Caco-2 (cell line): Measurements from ENCODE around the gene FAS. TPM values are rescaled to one million over a fixed set of nuclear protein-coding genes. Genes with fewer than 3 reads are reported as not detected.

Source experiments
- BruUV-seq: library from RNA; stranded (reverse); fragments of 400-500 nt; replicated peaks from 2 replicates; lab custom pipeline; 2021; lab: Mats Ljungman, UMichigan
- CTCF ChIA-PET: fragments of 300-600 bp; sonication (Branson Sonifier 250); formaldehyde crosslinking; loops from one replicate; lab custom pipeline; 2022; ENCODE audit warnings: antibody characterized with exemption; lab: Charles Lee
- POLR2A ChIA-PET: fragments of 300-600 bp; sonication (Branson Sonifier 250); formaldehyde crosslinking; loops from one replicate; lab custom pipeline; 2022; ENCODE audit warnings: antibody characterized with exemption; lab: Charles Lee
- DNase-seq, 2 experiments: peaks; one replicate each; pipeline versions ENCODE4 v3.0.0 to v3.0.0-alpha.2; 2020 to 2022
- H3K27me3 ChIP-seq: replicated peaks from 2 replicates; pipeline ENCODE4 v1.6.0; 2011; ENCODE audit warnings: low read length; ENCODE audit not compliant: control insufficient read depth, insufficient read depth
- H3K36me3 ChIP-seq: 2 replicates; pipeline ENCODE4 v1.5.1; 2011; ENCODE audit warnings: low read length; ENCODE audit not compliant: control insufficient read depth, insufficient read depth
- H3K4me1 ChIP-seq: fragments of 250-450 bp; sonication (Bioruptor Pico); 2 replicates; pipeline ENCODE4 v1.5.1; 2020; ENCODE audit warnings: mild to moderate bottlenecking
- H3K4me3 ChIP-seq: 2 replicates; pipeline ENCODE4 v1.5.1; 2011; ENCODE audit warnings: low read depth, mild to moderate bottlenecking, control low read depth, low read length
- H3K9me3 ChIP-seq: fragments of 250-450 bp; sonication (Bioruptor Pico); 2 replicates; pipeline ENCODE4 v1.5.1; 2020; ENCODE audit warnings: mild to moderate bottlenecking, moderate library complexity
- H3K27ac Mint-ChIP-seq: one replicate; pipeline ENCODE4 v1.8.0; 2022; ENCODE audit warnings: mixed read lengths; ENCODE audit not compliant: unreplicated experiment
- H3K27me3 Mint-ChIP-seq: one replicate; pipeline ENCODE4 v1.8.0; 2022; ENCODE audit warnings: mixed read lengths; ENCODE audit not compliant: insufficient read depth, unreplicated experiment
- H3K36me3 Mint-ChIP-seq: one replicate; pipeline ENCODE4 v1.8.0; 2022; ENCODE audit warnings: mild to moderate bottlenecking, mixed read lengths; ENCODE audit not compliant: insufficient read depth, unreplicated experiment
- H3K4me1 Mint-ChIP-seq: one replicate; pipeline ENCODE4 v1.8.0; 2022; ENCODE audit warnings: low read depth, mixed read lengths; ENCODE audit not compliant: unreplicated experiment
- H3K4me3 Mint-ChIP-seq: one replicate; pipeline ENCODE4 v1.8.0; 2022; ENCODE audit warnings: mild to moderate bottlenecking, moderate library complexity, mixed read lengths; ENCODE audit not compliant: unreplicated experiment
- H3K9me3 Mint-ChIP-seq: one replicate; pipeline ENCODE4 v1.8.0; 2022; ENCODE audit warnings: mixed read lengths; ENCODE audit not compliant: unreplicated experiment
- intact Hi-C: fragments of 100-400 bp; cut with micrococcal nuclease; formaldehyde crosslinking; loops from one replicate; pipeline ENCODE4 v1.10.0; 2022; ENCODE audit not compliant: unreplicated experiment
- total RNA-seq: library from RNA; stranded (reverse); gene quantifications from 2 replicates; pipeline ENCODE4 v1.2.3, GENCODE V29; 2022
- TF ChIP-seq, protein P1 (sequence below), 2 experiments: fragments of 200-600 bp in 1 of 2; IDR thresholded peaks; 1 replicate in 1 of 2; 2 replicates in 1 of 2; pipeline versions ENCODE4 v1.5.1 to v1.8.0; 2011 to 2022; ENCODE audit warnings: antibody characterized with exemption in 1 of 2, control low read depth in 1 of 2, inconsistent platforms in 1 of 2, low read depth in 1 of 2, low read length in 1 of 2, mild to moderate bottlenecking in 1 of 2, moderate library complexity in 1 of 2; ENCODE audit not compliant: insufficient read depth in 1 of 2, severe bottlenecking in 1 of 2, unreplicated experiment in 1 of 2

The FAS gene
- total RNA-seq, 1 experiment from 2014 or later, result not detected

DNA sequence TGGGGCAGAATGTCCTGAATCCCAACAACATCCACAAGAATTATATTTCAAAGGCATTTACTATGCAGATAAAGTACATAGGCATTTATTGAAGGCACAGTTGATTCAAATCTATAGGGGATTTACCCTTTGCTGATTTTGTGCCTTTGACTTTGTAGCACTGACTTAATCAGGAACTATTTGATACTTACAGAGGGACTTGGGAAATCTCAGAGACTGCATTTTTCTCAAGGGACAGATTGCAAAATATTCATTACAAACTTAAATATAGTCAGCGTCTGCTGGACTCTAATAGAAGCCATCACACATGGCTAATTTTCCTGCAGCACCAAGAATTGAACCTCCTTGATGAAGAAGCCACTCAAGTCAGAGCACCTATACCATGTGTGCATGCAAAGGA, 44.9 kb downstream of the FAS start:
- POLR2A ChIA-PET, result no interaction called here
- no peaks in the 10 kb centered on the region for H3K36me3 ChIP-seq

DNA sequence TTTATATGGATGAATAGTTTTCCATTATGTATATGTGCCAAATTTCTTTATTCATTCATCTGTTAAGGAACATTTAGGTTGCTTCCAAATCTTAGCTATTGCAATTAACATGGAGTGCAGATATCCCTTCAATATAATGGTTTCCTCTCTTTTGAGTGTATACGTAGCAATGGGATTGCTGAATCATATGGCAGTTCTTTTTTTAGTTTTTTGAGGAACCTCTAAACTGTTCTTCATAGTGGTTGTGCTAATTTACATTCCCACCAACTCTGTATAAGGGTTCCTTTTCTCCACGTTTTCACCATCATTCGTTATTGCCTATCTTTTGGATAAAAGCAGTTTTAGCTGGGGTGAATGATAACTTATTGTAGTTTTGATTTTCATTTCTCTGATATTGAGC, 46.5 kb downstream of the FAS start:
- H3K27me3 ChIP-seq, result no peaks in the 10 kb centered on the region
- no peaks in the 10 kb centered on the region for H3K36me3 Mint-ChIP-seq
- peaks cover 12% of the 10 kb centered on the region for H3K27me3 Mint-ChIP-seq
- no peaks in the 10 kb centered on the region for H3K4me1 Mint-ChIP-seq
- BruUV-seq, result no TSS peak
- no peaks in the 10 kb centered on the region for H3K9me3 ChIP-seq
- H3K27ac Mint-ChIP-seq, result no peak overlapping the region
- ChIA-PET POLR2A (no interaction called here), CTCF (interaction anchor here (0.8 kb wide), 1 partner anchor 104 kb away, joined by 3 read pairs; no protein-coding TSS in a partner anchor)
- intact Hi-C loops, result no loop called here
- H3K9me3 Mint-ChIP-seq, result no peaks in the 10 kb centered on the region
- no peak overlapping the region for H3K4me3 Mint-ChIP-seq
- H3K4me1 ChIP-seq, result no peaks in the 10 kb centered on the region
- no peaks in the 10 kb centered on the region for H3K36me3 ChIP-seq
- DNase-seq, result no peak
- TF ChIP-seq, protein P1, sequence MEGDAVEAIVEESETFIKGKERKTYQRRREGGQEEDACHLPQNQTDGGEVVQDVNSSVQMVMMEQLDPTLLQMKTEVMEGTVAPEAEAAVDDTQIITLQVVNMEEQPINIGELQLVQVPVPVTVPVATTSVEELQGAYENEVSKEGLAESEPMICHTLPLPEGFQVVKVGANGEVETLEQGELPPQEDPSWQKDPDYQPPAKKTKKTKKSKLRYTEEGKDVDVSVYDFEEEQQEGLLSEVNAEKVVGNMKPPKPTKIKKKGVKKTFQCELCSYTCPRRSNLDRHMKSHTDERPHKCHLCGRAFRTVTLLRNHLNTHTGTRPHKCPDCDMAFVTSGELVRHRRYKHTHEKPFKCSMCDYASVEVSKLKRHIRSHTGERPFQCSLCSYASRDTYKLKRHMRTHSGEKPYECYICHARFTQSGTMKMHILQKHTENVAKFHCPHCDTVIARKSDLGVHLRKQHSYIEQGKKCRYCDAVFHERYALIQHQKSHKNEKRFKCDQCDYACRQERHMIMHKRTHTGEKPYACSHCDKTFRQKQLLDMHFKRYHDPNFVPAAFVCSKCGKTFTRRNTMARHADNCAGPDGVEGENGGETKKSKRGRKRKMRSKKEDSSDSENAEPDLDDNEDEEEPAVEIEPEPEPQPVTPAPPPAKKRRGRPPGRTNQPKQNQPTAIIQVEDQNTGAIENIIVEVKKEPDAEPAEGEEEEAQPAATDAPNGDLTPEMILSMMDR (IDR thresholded peaks at IDR 0.05; ENCODE audit: insufficient read depth in 1 of 2, low read depth in 1 of 2, low read length in 1 of 2, severe bottlenecking in 1 of 2, unreplicated experiment in 1 of 2), result no peak
- no peak overlapping the region for H3K4me3 ChIP-seq

More for the DNA sequence above, 44.9 kb downstream of the FAS start:
- H3K27me3 ChIP-seq, result no peaks in the 10 kb centered on the region
- BruUV-seq, result no TSS peak
- H3K4me1 Mint-ChIP-seq, result no peaks in the 10 kb centered on the region
- H3K9me3 ChIP-seq, result no peaks in the 10 kb centered on the region
- TF ChIP-seq, protein P1 (IDR thresholded peaks at IDR 0.05; ENCODE audit: insufficient read depth in 1 of 2, low read depth in 1 of 2, low read length in 1 of 2, severe bottlenecking in 1 of 2, unreplicated experiment in 1 of 2), result no peak
- CTCF ChIA-PET, result no interaction called here
- H3K4me3 Mint-ChIP-seq, result no peak overlapping the region
- H3K27me3 Mint-ChIP-seq, result peaks cover 13% of the 10 kb centered on the region
- H3K4me3 ChIP-seq, result no peak overlapping the region
- no peaks in the 10 kb centered on the region for H3K4me1 ChIP-seq
- H3K9me3 Mint-ChIP-seq, result no peaks in the 10 kb centered on the region
- no peak for DNase-seq
- H3K36me3 Mint-ChIP-seq, result no peaks in the 10 kb centered on the region
- intact Hi-C loops, result no loop called here
- H3K27ac Mint-ChIP-seq, result no peak overlapping the region

DNA sequence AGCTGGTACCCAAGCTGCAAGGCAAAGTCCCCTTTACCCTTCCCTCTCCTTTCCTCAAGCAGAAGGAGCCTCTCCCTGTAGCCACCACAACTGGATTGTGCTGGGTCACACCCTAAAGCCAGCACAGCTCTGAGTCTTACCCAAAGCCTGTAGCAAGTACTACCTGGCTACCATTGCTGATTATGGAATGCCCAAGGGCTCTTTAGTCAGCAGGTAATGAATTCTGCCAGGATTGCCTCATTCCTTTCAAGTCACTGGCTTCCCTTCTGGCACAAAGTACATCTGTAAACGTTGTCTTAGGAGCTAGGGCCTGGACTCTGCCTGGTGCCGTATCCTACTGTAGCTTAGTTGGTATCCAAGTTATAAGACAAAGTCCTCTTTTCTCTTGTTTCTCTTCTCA, 52.0 kb downstream of the FAS start:
- no peak overlapping the region for H3K4me3 ChIP-seq
- Mint-ChIP-seq H3K27ac (no peak overlapping the region), H3K9me3 (no peaks in the 10 kb centered on the region), H3K27me3 (peaks cover 20% of the 10 kb centered on the region), H3K4me1 (no peaks in the 10 kb centered on the region), H3K36me3 (no peaks in the 10 kb centered on the region), H3K4me3 (no peak overlapping the region)
- H3K4me1 ChIP-seq, result no peaks in the 10 kb centered on the region
- intact Hi-C loops, result no loop called here
- ChIA-PET POLR2A (no interaction called here), CTCF (no interaction called here)
- no peaks in the 10 kb centered on the region for H3K27me3 ChIP-seq
- DNase-seq, result no peak
- no peaks in the 10 kb centered on the region for H3K9me3 ChIP-seq
- H3K36me3 ChIP-seq, result no peaks in the 10 kb centered on the region
- TF ChIP-seq, protein P1 (IDR thresholded peaks at IDR 0.05; ENCODE audit: insufficient read depth in 1 of 2, low read depth in 1 of 2, low read length in 1 of 2, severe bottlenecking in 1 of 2, unreplicated experiment in 1 of 2), result no peak
- BruUV-seq, result no TSS peak
